Thoracic aorta endothelial cell (primary cell): ENCODE results near the gene ZFP57. TPM values are rescaled to one million over a fixed set of nuclear protein-coding genes. Genes with fewer than 3 reads are reported as not detected.

Experiments
- small RNA-seq: library from RNA; depleted of rRNA; stranded (forward); fragments of <200 nt; gene quantifications from one replicate; pipeline ENCODE3, GENCODE V24; 2012
- total RNA-seq: library from RNA; depleted of rRNA; stranded (reverse); fragments of >200 nt; gene quantifications from 2 replicates; pipeline ENCODE4 v1.2.3, GENCODE V29; 2012

ZFP57 gene
- 2.5 TPM in 1 of 2 replicates, not detected in the other for total RNA-seq

DNA sequence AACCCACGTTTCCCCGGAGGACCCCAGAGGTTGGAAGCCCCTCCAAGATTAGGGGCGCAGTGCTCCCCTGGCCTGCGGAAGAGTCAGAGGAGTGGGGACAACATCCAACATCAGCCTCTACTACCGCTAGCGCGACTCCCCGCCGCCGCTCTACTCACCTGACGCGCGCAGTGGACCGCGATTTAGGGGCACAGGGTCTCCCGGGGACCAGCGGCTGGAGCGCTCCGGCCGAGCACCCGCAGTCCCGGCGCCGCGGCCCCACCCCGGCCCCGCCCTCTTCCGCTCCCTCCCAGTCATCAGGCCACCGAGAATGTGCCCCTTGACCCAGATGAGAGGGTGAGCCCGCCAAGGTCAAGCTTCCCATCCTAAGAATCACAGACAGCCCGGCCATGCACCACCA, at the start of gene ZFP57:
Gene ZFP57 (minus strand): TSS at position 249 of the 400 bp plus-strand sequence. CDS start 4,149 bp downstream, outside the sequence.

DNA sequence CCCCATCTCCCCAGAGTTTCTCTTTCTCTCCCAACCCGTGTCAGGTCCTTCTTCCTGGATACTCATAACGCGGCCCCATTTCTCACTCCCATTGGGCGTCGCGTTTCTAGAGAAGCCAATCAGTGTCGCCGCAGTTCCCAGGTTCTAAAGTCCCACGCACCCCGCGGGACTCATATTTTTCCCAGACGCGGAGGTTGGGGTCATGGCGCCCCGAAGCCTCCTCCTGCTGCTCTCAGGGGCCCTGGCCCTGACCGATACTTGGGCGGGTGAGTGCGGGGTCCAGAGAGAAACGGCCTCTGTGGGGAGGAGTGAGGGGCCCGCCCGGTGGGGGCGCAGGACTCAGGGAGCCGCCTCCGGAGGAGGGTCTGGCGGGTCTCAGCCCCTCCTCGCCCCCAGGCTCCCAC, 42.3 kb upstream of the ZFP57 start, which contains the start of gene HLA-F:
Gene HLA-F (plus strand): TSS at position 173 of the 404 bp plus-strand sequence. CDS start 30 bp downstream, at position 203.

DNA sequence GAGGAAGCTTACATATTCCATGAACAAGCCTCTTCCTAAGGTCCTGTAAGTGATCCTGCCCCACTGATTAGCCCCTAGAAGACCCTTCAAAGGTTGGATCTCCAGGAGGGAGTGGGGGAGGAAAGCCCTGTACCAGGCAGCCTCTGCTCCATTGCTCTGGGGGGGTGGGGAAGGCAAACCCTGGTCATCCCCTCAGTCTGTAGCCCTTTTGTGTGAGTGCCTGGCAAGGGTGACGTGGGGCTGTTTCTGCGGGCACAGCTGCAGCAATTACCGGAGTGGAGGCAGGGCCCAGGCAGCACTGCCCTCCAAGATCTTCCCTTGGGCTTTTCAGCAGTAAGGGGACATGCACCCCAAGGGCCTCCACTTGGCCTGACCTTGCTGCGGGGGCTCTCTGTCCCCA, 24.2 kb downstream of the ZFP57 start, which contains the start of gene MOG:
Gene MOG (plus strand): TSS at position 295 of the 400 bp plus-strand sequence. CDS start 118 bp downstream, outside the sequence.

DNA sequence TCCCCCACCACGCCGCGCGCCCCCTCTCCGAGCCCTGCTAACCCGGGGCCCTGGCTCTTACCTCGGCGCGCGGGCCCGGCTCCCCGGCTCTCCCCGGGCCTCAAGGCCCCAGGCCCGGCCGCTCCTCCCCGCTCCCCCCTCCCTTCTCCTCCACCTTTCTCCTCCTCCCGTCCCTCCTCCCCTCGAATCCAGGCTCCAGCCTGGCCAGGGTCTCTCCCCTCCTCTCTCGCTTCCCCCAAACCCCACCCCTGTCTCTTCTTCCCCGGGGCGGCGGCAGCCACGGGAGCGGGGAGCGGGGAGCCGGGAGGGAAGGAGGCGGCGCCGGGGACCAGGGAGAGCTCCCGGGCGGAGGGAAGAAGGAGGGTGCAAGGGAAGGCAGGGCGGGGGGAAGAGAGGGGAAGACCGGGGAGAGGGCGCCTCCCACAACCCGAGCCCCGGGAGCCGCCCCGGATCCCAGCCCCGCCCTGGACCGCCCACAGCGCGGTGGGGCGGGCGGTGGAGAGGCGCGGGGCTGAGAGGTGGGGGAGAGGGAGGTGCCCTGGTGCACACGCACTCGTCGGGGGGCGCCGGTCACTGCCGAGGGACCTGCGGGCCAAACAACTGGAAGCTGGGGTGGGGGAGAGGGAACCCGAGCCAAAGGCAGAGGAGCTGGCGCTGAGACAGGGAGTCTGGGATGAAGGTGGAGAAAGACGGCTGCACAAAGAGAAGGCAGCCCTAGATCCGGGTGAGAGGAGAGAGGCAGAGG, 48.0 kb downstream of the ZFP57 start, which contains the start of gene GABBR1:
Gene GABBR1 (minus strand): TSS at position 395 of the 745 bp plus-strand sequence. CDS start 798 bp downstream, outside the sequence.

Small RNAs within 50 kb of the gene (small RNA-seq; reads per million reads assigned to genes)
- not detected for gene SUMO2P1

Other genes with a start within 250 kb of the ZFP57 start
- not detected in 2 replicates for gene OR10C1, start 241.8 kb downstream of the ZFP57 start, total RNA-seq
- gene OR11A1, start 224.1 kb downstream of the ZFP57 start, total RNA-seq, result not detected in 2 replicates
- gene OR2H1, start 224.0 kb downstream of the ZFP57 start, total RNA-seq, result not detected in 2 replicates
- gene MAS1L, start 193.2 kb downstream of the ZFP57 start, total RNA-seq, result not detected in 2 replicates
- gene UBD, start 121.4 kb downstream of the ZFP57 start, total RNA-seq, result 0.14 TPM in 1 of 2 replicates, not detected in the other
- gene OR2H2, start 96.0 kb downstream of the ZFP57 start, total RNA-seq, result not detected in 2 replicates
- gene GABBR1, start 48.0 kb downstream of the ZFP57 start, total RNA-seq, result 16.2 TPM in 2 replicates
- not detected in 2 replicates for gene MOG, start 24.1 kb downstream of the ZFP57 start, total RNA-seq
- 2.9 and 4.5 TPM in 2 replicates for gene HLA-F, start 42.3 kb upstream of the ZFP57 start, total RNA-seq
- not detected in 2 replicates for gene HLA-G, start 146.7 kb upstream of the ZFP57 start, total RNA-seq